HepG2 (cell line): ENCODE data around the gene NDC80. TPM values are rescaled to one million over a fixed set of nuclear protein-coding genes. Genes with fewer than 3 reads are reported as not detected.

Experiments used
- AKAP8 ChIP-seq: sonication (generic); formaldehyde crosslinking; IDR thresholded peaks from 2 replicates; pipeline ENCODE4 v1.5.1; 2020; ENCODE audit warnings: mild to moderate bottlenecking, missing genetic modification reagents
- NAIF1 ChIP-seq: sonication (generic); formaldehyde crosslinking; IDR thresholded peaks from 2 replicates; pipeline ENCODE4 v1.5.0; 2020; ENCODE audit warnings: mild to moderate bottlenecking, missing genetic modification reagents, borderline replicate concordance
- NFIB ChIP-seq: sonication (generic); formaldehyde crosslinking; IDR thresholded peaks from 2 replicates; pipeline ENCODE4 v1.9.0; 2021; ENCODE audit warnings: missing genetic modification reagents, mild to moderate bottlenecking, borderline replicate concordance
- REL ChIP-seq: sonication (generic); formaldehyde crosslinking; conservative IDR thresholded peaks from 2 replicates; pipeline ENCODE4 v1.8.0; 2022; ENCODE audit warnings: mild to moderate bottlenecking, missing genetic modification reagents, moderate library complexity
- RXRB ChIP-seq: IDR thresholded peaks from 2 replicates; pipeline ENCODE4 v1.6.1; 2016; ENCODE audit warnings: borderline replicate concordance, missing genetic modification reagents, missing compliant biosample characterization
- SAFB2 ChIP-seq: sonication (generic); formaldehyde crosslinking; IDR thresholded peaks from 2 replicates; pipeline ENCODE4 v1.5.1; 2020; ENCODE audit warnings: missing genetic modification reagents, low read depth, mild to moderate bottlenecking, borderline replicate concordance
- SETDB1 ChIP-seq: sonication (generic); formaldehyde crosslinking; IDR thresholded peaks from 2 replicates; pipeline ENCODE4 v1.5.1; 2020; ENCODE audit warnings: missing genetic modification reagents, mild to moderate bottlenecking, borderline replicate concordance
- SOX13 ChIP-seq, 3 experiments: fragments of 450-650 bp in 1 of 3; sonication (generic) in 1 of 3; formaldehyde crosslinking in 1 of 3; IDR thresholded peaks in 2 of 3; conservative IDR thresholded peaks in 1 of 3; 2 replicates each; pipeline versions ENCODE4 v1.5.0 to v1.6.1; 2016 to 2020; ENCODE audit warnings: antibody characterized with exemption in 1 of 3, mild to moderate bottlenecking in 1 of 3, missing compliant biosample characterization in 1 of 3, missing genetic modification reagents in 1 of 3, moderate library complexity in 1 of 3
- TEAD2 ChIP-seq: sonication (generic); formaldehyde crosslinking; IDR thresholded peaks from 2 replicates; pipeline ENCODE4 v1.9.0; 2021; ENCODE audit warnings: missing genetic modification reagents
- THRA ChIP-seq: sonication (generic); formaldehyde crosslinking; IDR thresholded peaks from 2 replicates; pipeline ENCODE4 v1.4.0; 2020; ENCODE audit warnings: missing genetic modification reagents, borderline replicate concordance
- ZMAT3 ChIP-seq: sonication (generic); formaldehyde crosslinking; conservative IDR thresholded peaks from 2 replicates; pipeline ENCODE4 v1.7.0; 2021; ENCODE audit warnings: missing genetic modification reagents
- ZNF205 ChIP-seq: IDR thresholded peaks from 2 replicates; pipeline ENCODE4 v1.6.1; 2018; ENCODE audit warnings: missing biosample characterization, missing genetic modification reagents
- ZNF512 ChIP-seq: sonication (generic); formaldehyde crosslinking; IDR thresholded peaks from 2 replicates; pipeline ENCODE4 v1.4.0; 2020; ENCODE audit warnings: mild to moderate bottlenecking, missing genetic modification reagents
- ZNF530 ChIP-seq: sonication (generic); formaldehyde crosslinking; IDR thresholded peaks from 2 replicates; pipeline ENCODE4 v1.5.0; 2020; ENCODE audit warnings: low read depth, mild to moderate bottlenecking, missing genetic modification reagents
- ZNF546 ChIP-seq: sonication (generic); formaldehyde crosslinking; conservative IDR thresholded peaks from 2 replicates; pipeline ENCODE4 v1.8.1; 2023; ENCODE audit warnings: mild to moderate bottlenecking, missing genetic modification reagents
- ZNF788 ChIP-seq: sonication (generic); formaldehyde crosslinking; IDR thresholded peaks from 2 replicates; pipeline ENCODE4 v1.5.0; 2020; ENCODE audit warnings: mild to moderate bottlenecking, missing genetic modification reagents, borderline replicate concordance
- polyA plus RNA-seq, 8 experiments: library from polyadenylated mRNA; depleted of rRNA in 3 of 8; stranded (reverse) in 7 of 8; unstranded in 1 of 8; fragments of >200 nt; fragmentation: Illumina TruSeq in 4 of 8; extraction: Trizol in 4 of 8; gene quantifications; 2 replicates each; pipeline versions ENCODE4 v1.2.1 to v1.2.3, GENCODE V29; 2011 to 2016; ENCODE audit warnings: low read depth in 4 of 8, missing spikeins in 1 of 8, mixed read lengths in 1 of 8; ENCODE audit not compliant: insufficient read depth in 1 of 8
- total RNA-seq, 5 experiments: library from RNA; depleted of rRNA; stranded (reverse); fragments of >200 nt; fragmentation: Illumina TruSeq; extraction: Trizol; gene quantifications; 2 replicates each; pipeline ENCODE4 v1.2.3, GENCODE V29; 2016; ENCODE audit warnings: low read depth in 1 of 5
- TF ChIP-seq, protein P1 (sequence below): fragments of 450-650 bp; IDR thresholded peaks from 2 replicates; pipeline ENCODE4 v1.6.1; 2017
- TF ChIP-seq, protein P2 (sequence below): sonication (generic); formaldehyde crosslinking; IDR thresholded peaks from 2 replicates; pipeline ENCODE4 v1.5.0; 2020; ENCODE audit warnings: mild to moderate bottlenecking, missing genetic modification reagents
- TF ChIP-seq, protein P3 (sequence below): sonication (generic); formaldehyde crosslinking; IDR thresholded peaks from 2 replicates; pipeline ENCODE4 v1.5.1; 2020; ENCODE audit warnings: missing genetic modification reagents, mild to moderate bottlenecking, borderline replicate concordance

NDC80 gene
- total and polyA plus RNA-seq, 2 of the 13 experiments (the other 11 are each of a cell fraction or from before 2014, with no cell fraction given) = 9.6 to 33.0 TPM

DNA sequence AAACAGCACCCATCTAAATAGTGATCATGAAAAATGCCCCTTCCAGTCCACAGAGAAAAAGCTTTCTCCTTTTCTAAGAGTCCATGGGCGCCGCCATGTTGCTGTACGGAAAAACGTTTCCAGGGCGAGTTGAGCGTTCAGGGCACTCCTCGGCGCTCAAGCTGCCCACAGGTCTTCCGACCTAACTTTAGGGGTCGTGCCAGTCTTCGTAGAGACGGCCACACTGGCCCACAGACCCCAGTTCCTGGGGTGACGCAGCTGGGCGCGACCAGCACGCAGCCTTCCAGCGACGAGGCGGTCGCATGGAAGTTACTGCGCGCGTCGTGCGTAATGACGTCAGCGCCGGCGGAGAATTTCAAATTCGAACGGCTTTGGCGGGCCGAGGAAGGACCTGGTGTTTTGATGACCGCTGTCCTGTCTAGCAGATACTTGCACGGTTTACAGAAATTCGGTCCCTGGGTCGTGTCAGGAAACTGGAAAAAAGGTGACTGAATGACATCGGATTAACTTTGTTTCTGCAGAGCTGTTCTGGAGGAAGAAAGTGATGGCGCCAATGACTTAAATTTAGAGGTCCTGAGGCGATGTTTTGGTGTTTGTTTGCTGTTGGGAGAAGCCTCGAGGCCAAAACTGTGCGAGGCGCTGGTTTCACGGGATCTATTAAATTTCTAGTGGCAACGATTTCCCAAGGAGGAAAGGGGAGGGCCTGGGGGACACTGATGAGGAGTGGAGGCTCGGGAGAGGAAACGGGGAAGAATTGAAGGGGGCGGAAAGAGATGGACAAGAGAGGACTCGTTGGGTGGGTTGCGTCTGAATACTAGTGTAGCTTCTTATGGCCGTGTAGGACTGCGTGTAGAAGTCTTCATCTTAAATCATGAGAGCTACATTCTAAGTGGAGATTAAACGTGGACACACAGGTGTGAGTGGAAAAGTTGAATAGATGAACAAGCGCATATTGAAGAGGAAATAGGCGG lies at the start of gene NDC80, which contains the start of gene METTL4 (continued):
- peak; percentile 92 for TF ChIP-seq SAFB2
- no peak for TF ChIP-seq NAIF1
- TF ChIP-seq, protein P1, sequence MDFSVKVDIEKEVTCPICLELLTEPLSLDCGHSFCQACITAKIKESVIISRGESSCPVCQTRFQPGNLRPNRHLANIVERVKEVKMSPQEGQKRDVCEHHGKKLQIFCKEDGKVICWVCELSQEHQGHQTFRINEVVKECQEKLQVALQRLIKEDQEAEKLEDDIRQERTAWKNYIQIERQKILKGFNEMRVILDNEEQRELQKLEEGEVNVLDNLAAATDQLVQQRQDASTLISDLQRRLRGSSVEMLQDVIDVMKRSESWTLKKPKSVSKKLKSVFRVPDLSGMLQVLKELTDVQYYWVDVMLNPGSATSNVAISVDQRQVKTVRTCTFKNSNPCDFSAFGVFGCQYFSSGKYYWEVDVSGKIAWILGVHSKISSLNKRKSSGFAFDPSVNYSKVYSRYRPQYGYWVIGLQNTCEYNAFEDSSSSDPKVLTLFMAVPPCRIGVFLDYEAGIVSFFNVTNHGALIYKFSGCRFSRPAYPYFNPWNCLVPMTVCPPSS = no peak
- peak; percentile 46; the same call in 1 of the 2 replicates for TF ChIP-seq RXRB (CRISPR knock-in tag)
- no peak for TF ChIP-seq ZNF205 (CRISPR knock-in tag)
- no peak for TF ChIP-seq TEAD2 (CRISPR knock-in tag)
- TF ChIP-seq ZNF530 (CRISPR knock-in tag) = no peak
- TF ChIP-seq SOX13 (IDR thresholded peaks at IDR 0.05) = no peak
- peak in 1 of 2 experiments; percentile 39; a peak in 1 of 4 replicates for TF ChIP-seq SOX13 (CRISPR knock-in tag; conservative IDR thresholded peaks at IDR 0.05 in 1 of 2, IDR thresholded peaks at IDR 0.05 in 1 of 2)
- no peak; the same call in none of the 2 replicates for TF ChIP-seq THRA
- peak; percentile 99 for TF ChIP-seq REL (CRISPR knock-in tag)
- TF ChIP-seq ZMAT3 = 0 out of 2 replicates have a peak, but pooled peaks have one; percentile 27
- peak; percentile 79; the same call in 1 of the 2 replicates for TF ChIP-seq ZNF788 (CRISPR knock-in tag)
- 0 out of 2 replicates have a peak, but pooled peaks have one; percentile 31 for TF ChIP-seq ZNF546 (CRISPR knock-in tag)
- no peak for TF ChIP-seq AKAP8 (CRISPR knock-in tag)
- TF ChIP-seq, protein P2, sequence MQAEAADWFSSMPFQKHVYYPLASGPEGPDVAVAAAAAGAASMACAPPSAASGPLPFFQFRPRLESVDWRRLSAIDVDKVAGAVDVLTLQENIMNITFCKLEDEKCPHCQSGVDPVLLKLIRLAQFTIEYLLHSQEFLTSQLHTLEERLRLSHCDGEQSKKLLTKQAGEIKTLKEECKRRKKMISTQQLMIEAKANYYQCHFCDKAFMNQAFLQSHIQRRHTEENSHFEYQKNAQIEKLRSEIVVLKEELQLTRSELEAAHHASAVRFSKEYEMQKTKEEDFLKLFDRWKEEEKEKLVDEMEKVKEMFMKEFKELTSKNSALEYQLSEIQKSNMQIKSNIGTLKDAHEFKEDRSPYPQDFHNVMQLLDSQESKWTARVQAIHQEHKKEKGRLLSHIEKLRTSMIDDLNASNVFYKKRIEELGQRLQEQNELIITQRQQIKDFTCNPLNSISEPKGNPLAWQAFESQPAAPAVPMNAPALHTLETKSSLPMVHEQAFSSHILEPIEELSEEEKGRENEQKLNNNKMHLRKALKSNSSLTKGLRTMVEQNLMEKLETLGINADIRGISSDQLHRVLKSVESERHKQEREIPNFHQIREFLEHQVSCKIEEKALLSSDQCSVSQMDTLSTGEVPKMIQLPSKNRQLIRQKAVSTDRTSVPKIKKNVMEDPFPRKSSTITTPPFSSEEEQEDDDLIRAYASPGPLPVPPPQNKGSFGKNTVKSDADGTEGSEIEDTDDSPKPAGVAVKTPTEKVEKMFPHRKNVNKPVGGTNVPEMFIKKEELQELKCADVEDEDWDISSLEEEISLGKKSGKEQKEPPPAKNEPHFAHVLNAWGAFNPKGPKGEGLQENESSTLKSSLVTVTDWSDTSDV (CRISPR knock-in tag) = peak; percentile 69; the same call in 1 of the 2 replicates
- TF ChIP-seq NFIB = no peak
- TF ChIP-seq, protein P3, sequence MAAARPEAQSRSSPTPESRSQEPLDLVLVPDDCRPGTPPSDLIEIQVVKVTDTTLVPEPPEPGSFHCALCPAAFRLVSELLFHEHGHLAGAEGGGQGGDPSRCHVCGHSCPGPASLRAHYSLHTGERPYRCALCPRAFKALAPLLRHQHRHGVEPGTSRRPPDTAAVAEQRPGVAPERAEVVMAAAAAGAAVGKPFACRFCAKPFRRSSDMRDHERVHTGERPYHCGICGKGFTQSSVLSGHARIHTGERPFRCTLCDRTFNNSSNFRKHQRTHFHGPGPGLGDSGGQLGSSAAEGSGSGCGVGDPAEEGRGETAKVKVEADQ (CRISPR knock-in tag) = peak; percentile 74; the same call in 1 of the 2 replicates
- no peak for TF ChIP-seq ZNF512 (CRISPR knock-in tag)
- TF ChIP-seq SETDB1 (CRISPR knock-in tag) = no peak
